ENCODE measurements around the gene GPX7.

Gene GPX7

DNA sequence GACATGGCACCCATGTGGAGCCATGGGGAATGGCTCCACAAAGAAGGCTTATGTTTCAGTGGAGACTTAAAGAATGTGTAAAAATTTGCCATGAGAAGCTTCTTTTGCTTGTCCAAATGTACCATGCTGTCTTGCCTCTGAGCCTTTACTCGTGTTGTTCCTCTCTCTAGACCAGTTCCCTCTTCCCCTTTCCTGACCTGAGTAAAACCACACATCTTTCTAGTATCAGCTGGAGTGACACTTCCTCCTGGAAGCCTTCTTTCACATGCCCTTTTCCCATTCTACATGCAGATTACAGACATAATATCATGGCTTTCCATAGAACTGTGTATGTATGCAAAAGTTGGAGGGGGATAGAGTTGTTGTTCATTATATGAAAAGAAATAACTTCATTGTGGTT, 13.6 kb upstream of the GPX7 start:
- no peak for DNase-seq

DNA sequence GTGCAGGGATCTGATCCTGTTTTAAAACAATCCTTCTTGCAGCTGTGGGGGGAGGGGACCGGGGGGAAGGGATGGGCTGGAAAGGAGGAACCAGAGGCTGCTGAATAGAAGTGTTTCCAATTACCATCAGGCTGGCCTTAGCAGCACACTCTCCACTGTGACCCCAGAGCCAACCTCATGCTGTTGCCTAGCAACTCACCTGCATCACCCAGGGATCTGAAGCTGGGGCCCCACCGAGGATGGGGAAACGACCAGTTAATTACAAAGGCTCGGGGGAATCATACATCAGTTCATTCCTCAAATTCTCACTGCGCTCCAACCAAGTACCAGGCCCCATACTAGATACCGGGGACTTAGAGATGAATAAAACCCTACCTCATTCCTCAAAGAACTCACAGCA, 11.9 kb upstream of the GPX7 start:
- DNase-seq, result no peak

DNA sequence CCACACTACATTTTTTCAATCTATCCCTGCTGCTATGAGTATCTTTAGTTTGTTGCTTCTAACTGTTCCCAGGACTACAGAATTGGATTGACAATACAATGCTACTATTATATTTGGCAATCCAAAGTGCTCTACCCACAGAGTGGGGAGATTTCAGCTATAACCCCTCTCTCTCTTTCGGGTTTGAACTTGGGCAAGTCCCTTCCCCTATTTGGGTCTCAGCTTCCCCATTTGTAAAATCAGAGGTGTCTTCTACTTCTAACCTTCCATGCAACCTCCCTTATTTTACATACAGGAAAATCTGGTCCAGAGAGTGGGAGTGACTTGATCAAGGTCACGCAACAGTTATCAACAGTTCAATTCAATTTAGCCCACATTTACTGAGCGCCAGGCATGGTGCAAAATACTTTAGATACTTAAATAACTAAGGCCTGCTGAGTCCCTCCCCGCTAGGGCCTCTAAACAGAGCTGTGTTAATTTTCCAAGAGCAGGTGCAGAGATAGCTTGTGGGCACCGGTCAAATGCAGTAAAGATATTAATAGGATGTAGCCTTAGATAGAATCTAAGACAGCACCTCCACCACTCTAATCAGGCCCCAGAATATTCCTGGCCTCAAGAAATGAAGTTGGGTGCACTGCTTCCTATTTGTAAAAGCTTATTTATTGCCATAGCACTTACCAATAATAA, 9.4 kb upstream of the GPX7 start:
- DNase-seq, result no peak

DNA sequence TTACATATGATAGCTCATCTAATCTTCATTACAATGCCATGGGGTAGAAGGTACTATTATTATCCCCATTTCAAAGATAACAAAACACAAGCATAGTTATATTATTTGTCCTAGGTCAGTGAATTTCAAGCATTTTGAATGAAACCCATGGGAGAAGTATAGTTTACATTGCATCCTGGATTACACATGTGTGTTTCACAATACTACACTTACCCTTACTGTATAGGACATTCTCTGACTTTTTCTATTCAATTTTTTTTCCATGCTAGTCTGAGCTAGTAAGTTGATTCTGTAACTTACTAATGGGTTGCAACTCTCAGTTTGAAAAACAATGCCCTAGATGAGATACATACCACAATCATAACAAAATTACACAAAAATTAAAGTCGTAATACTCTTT, 8.7 kb upstream of the GPX7 start:
- no peak for DNase-seq

DNA sequence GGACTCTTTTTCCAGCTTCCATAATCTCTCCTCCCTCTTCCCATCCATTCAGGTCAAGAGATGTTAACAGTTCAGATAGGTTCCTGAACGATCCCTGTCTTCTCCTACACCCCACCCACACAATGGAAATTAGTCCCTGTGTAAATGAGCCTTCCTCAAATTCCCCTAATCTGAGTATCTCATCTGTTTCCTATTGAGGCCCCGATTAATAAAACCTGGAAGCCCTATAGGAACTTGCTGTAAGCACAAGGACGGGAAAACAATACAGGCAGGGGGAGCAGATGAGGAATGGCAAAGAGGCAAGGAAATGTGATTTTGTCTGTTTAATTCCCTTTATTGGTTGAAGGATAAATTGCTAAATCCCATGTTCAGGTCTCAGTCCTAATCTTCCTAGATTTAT, 7.1 kb upstream of the GPX7 start:
- no peak for DNase-seq

DNA sequence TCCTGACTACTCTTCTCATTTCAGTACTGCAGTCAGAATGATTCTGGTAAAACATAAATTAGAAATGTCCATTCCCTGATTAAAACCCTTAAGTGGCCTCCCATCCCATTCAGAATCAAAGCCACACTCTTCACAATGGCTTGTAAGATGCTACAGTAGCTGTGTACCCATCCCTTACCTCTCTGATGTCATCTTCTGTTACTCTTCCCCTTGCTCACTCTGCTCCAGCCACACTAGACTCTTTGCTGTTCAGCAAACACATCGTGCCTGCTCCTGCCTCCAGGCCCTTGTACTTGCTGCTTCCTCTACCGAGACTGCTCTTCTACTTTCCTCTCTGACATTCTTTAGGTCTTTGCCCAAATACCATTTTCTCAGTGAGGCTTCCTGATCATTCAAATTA, 4.3 kb upstream of the GPX7 start:
- DNase-seq, result no peak

DNA sequence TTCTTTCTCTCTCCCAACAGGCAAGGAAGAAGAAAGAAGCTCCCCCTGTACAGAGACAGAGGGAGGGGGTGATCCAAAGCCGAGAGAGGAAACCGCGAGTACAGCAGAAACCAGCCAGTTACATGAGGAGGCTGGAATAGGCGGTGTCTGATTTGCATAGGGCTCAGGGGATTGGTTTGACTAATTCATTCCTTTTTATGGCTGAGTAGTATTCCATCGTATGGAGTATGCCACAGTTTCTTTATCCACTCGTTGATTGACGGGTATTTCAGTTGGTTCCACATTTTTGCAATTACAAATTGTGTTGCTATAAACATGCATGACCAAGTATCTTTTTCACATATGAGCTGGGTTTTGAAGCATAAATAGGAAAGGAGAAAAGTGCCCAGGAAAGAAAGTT, 3.4 kb upstream of the GPX7 start:
- no peak for DNase-seq

DNA sequence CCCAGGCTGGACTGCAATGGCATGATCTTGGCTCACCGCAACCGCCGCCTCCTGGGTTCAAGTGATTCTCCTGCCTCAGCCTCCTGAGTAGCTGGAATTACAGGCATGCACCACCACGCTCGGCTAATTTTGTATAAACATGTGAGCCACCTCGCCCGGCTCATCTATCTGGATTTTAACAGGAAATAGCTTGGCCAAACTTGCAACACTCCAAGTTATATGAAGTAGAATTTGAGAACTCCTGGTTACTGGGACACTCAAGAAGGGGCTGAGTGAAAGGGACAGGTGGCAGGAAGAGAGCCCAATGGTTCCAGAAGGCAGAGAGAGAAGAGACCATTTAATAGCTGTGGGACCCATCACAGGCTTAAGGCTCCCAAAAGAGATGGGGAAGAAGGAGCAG, 2.9 kb upstream of the GPX7 start:
- no peak for DNase-seq

DNA sequence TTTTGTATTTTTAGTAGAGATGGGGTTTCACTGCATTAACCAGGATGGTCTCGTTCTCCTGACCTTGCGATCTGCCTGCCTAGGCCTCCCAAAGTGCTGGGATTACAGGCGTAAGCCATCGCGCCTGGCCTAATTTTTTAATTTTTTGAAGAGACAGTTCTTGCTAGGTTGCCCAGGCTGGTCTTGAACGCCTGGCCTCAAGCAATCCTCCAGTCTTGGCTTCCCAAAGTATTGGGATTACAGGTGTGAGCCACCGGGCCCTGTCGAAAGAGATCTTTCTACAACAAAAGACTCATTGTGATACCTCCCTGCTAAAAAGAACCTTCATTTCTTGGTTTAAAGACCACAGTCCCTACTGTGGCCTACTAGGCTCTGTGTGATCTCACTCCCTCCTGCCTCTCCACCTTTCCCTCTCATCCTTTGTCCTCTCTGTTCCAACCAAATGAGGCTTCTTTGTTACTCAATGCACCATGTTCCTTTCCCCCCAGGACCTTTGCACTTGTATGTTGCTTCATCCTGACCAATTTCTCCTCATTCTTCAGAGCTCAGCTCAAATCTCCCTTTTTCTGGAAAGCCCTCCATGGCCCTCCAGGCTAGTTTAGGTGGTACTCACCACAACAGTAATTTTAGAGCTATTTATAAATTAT, 1.5 kb upstream of the GPX7 start:
- no peak for DNase-seq

DNA sequence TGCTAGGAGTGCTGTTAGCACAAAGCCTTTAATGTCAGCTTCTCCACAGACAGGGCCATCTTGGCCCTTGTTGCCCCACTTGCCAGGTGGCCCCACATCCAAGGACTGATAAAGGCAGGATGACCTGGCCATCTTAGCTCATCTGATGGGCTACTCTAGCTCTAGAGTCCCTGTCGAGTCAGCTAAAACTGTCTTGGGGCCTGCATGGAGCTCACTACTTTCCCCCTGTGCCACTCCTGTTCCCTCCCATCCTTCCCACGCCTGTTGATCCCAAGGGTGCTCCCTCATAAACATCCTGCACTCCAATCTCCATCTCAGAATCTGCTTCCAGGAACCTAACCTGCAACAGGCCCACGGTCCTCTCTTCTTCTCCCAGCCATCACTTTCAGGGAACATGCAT, 652 bp upstream of the GPX7 start:
- peak; percentile 6 to 12 for DNase-seq

DNA sequence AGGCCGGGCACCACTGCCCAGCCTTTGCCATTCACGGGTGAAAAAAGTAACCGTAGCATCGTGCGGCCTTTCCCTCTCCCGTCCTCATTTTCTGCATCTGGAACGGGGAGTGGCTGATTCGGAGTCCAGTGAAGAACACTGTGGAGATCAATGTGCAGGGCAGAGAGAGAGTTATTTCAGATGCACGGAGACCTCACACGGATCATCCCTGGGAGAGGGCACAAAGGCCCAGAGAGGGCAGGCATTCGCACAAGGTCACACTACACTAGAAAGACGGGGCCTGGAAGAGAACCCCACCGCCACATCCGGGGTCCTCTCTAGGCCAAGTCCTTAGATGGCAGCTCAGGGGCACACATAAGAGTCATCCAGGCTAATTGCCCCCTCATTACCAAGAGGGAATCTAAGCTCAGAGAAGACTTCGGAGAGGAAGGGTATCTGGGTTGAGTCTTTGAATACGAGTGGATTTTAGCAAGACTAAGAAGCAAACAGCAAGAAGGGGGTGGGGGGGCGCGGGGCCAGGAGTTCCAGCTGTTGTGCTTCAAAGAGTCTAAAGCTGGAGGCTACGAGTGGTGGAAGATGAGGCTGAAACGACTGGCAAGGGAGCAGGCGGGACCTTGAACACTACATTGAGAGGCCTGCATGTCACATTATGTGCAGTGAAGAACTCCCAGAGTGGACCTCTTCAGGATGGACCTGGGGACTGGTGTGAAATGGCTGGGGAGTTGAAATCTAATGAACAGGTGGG, 857 bp downstream of the GPX7 start:
- peak; percentile 32 to 38 for DNase-seq

DNA sequence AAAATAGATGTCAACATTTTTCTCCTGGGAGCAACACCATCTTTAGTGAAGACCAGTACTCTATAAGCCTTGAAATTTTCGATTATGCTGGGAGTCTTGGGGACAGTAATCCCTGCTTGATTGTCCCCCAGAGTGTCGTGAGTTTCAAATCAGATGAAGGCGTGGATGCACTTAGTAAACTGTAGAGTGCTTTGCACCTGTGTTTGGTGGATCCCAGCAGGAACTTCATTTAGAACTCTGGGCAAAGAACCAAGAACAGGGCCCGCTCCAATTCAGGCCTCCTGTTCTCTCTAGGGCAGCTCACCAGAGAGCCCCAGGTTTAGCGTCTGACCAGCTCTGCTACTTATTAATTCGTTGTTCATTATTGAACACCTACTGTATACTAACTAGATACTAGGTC, 1.5 kb downstream of the GPX7 start:
- no peak for DNase-seq

DNA sequence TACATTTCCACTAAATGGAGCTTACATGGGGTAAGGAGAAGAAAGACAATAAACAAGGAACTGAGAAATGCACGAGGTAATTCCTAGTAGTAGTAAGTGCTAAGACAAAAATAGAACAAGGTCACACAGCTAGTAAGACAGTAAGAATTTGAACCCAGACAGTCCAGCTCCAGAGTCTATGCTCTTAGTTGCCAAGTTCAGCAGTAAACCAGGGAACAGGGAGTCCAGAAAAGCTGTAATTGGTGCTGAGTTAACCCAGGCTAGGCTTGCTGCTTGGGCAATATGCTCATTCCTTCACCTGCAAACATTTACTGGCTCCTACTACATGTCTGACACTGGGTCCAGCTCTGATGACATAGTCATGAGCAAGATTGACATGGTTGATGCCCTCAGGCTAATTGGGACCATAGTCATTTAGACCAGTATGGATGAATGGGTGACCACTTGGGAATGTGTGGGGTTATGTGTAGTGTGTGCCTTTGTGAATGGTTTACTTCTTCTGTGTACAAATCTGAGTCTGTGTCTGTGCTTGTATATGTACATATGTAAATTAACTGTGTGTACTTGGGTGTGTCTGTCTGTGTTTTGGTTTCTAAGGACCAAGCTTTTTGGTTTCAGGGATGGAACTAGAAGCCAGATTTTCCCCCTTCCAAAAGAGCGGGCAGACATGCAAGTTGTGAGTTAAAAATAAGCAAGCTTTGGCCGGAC, 2.0 kb downstream of the GPX7 start:
- no peak for DNase-seq

DNA sequence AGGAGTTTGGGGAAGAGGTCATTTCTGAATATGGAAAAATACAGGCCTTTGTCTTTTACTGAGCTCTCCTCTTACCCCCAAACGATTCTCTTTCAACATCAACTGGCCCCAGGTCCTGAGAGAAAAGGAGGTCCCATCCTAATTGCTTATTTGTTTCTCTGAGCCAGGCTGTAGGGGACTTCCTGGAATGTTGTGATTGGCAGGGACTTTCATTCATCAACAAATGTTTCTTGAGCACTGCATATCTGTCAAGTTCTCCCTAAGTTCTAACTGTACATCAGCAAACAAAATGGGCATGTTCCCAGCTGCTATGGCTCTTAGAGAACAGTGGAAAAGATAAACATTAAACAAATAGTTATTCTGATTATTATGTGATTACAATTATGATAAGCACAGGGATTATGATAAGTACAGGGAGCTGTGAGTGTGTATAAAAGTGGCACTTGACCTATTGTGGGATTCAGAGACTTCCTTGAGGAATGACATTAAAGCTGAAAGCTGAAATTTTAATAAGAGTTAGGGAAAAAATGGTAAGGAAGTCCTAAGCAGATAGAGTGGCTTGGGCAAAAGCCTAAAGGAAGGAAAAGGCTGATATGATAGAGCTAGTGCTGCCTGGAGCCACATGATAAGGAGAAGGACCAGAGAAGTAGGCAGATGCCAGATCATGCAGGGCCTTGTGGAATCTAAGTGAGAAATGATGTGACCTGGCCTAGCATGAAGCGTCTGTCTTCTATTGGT, 11.6 kb downstream of the GPX7 start:
- no peak for DNase-seq

DNA sequence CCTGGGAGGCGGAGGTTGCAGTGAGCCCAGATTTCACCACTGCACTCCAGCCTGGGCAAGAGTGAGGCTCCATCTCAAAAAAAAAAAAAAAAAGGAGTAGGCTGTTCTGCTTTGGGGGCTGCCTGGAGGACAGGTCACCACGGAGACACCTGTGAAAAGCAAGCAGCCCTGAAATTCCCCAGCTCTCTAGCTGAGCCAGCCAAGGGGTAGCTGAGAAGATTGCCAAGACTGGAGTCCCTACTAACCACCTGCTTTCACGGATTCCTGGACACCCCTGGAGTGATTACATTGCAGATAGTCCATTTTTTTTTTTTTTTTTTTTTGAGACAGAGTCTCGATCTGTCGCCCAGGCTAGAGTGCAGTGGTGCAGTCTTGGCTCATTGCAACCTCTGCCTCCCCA, 12.5 kb downstream of the GPX7 start:
- DNase-seq, result no peak

DNA sequence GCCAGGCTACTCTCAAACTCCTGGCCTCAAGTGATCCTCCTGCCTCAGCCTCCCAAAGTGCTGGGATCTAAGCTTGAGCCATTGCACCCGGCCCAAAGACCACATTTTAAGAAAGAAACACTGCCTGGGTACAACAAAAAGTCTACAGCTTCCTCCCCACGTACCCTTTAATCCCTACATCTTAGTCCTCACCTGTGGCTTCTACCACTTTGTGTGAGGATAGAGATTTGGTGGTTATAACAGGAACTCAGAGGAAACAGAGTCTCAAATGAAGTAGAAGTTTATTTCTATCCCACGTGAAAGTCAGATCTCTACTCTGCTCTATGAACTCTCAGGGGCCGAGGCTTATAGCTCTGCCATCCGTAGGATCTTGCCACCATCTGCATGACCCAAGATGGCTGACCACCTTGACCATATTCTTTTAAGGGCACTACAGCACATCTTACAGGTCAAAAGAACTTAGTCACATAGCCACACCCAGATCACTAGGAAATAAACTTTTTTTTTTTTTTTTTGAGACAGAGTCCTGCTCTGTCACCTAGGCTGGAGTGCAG, 13.4 kb downstream of the GPX7 start:
- DNase-seq, result no peak

DNA sequence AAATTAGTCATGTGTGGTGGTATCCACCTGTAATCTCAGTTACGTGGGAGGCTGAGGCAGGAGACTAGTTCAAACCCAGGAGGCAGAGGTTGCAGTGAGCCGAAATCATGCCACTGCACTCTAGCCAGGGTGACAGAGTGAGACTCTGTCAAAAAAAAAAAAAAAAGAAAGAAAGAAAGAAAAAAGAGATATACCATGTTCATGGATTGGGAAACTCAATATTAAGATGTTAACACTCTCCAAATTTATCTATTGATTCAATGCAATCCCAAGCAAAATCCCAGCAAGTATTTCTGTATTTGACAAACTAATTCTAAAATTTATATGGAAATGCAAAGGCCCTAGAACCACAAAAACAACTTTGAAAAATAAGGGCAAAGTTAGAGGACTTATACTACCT, 19.8 kb downstream of the GPX7 start:
- no peak for DNase-seq

DNA sequence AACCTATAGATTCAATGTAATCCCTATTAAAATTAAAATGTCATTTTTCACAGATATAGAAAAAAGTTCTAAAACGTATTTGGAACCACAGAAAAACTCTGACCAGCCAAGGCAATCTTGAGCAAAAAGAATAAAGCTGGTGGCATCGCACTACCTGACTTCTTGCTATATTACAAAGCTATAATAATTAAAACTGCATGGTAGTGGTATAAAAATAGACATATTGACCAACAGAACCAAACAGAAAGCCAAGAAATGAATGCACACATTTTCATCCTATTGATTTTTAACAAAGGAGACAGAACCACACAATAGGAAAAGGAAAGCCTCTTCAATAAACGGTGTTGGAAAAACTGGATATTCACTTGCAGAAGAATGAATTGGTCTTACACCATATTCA, 21.6 kb downstream of the GPX7 start:
- DNase-seq, result no peak

DNA sequence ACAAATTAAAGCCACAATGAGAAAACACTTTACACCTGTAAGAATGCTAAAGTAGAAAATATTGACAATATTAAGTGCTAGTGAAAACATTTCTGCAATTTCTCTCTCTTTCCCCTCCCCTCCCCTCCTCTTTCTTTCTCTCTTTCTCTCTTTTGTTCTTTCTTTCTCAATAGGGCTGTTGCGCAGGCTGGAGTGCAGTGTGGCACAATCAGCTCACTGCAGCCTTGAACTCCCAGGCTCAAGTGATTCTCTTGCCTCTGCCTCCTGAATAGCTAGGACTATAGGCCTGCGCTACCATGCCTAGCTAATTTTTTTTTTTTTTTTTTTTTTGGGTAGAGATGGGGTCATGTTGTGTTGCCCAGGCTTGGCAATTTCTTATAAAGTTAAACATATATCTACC, 24.9 kb downstream of the GPX7 start:
- no peak for DNase-seq

DNA sequence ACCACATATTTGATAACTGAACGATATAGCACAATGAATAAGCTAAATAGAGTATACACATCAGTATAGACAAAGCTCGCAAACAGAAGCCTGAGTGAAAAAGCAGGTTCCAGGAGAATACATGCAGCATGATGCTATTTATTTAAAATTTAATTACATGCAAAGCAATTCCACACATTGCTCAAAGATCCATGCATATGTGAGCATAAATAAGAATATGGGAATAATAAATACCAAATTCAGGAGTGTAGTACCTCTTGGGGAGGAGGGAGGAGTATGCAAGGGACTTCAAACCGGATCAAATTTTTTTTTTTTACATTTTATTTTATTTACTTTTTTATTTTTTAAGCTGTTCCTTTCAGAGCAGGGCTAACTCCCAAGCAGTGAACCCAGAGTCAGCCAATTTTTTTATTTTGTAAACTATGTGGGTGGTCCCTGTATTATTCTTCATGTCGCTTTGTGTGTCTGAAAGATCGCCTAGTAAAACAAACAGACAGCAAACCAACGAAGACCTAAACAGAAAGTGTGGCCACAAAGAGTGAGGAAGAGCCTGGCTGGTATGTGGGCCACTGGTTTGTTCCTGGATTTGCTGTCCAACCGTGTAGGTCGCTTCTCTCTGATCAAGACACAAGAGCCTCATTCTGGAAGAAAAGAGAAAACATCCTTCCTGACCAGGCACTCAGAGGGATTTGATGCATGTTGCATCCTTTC, 26.6 kb downstream of the GPX7 start:
- DNase-seq, result no peak

DNA sequence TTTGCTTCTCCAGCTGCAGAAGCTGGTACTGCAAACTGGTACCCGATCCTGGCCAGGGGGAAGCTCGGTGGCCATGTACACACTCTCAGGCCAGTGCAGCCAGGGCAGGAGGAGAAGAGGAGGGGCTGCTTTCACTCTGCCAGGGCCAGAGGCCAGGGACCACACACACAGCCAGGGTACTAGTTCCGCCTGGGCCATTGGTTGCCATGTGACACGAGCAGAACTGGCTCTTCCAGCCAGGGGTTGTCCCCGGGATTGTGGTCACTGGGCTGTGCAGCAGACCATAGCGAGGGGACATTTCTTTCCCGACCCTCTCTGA, 27.1 kb downstream of the GPX7 start:
- DNase-seq, result no peak

DNA sequence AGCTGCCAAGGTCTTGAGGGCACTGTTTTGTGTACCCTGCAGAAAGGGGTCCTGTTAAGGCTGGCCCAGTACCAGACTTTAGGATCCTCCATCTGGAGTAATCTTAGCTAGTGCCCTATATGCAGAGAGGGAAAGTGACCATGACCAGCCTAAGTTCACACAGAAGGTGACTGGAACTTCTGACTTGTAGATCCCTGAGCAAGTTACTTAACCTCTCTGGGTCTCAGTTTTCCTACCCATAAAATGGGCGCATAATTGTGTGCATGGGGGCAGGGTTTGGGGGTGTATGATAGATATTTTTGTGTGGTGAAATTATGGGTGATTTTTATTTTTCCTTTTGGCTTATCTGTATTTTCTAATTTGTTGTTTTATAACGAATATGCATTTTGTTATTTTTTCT, 27.5 kb downstream of the GPX7 start:
- no peak for DNase-seq
